ENCODE data around the gene PRSS16.
A peak's percentile ranks its signal among the peaks of the same experiment; 100 is the strongest.
"Not testable (repeated sequence)": the region's sequence is repeated elsewhere in the genome, so short reads cannot be mapped to it uniquely, and the experiment has no call there.

PRSS16 gene

DNA sequence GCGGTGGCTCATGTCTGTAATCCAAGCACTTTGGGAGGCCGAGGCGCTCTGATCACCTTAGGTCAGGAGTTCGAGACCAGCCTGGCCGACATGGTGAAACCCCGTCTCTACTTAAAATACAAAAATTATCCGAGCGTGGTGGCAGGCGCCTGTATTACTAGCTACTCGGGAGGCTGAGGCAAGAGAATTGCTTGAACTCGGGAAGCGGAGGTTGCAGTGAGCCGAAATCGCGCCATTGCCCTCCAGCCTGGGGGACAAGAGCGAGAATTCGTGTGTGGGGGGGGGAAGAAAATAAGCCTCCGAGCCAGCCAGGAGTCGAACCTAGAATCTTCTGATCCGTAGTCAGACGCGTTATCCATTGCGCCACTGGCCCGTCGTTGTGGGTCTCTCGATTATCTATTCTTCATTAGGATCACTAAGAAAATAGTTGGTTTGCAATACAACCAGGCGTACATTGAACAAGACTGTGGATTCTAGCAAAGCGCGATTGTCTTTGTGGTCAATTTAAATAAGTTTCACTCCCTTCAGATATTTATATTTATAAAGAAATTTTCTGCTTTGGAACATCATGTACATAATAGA, 33.9 kb upstream of the PRSS16 start:
- peak; percentile 74 for DNase-seq (ENCODE audit: low read depth)
- TF ChIP-seq, protein P1, sequence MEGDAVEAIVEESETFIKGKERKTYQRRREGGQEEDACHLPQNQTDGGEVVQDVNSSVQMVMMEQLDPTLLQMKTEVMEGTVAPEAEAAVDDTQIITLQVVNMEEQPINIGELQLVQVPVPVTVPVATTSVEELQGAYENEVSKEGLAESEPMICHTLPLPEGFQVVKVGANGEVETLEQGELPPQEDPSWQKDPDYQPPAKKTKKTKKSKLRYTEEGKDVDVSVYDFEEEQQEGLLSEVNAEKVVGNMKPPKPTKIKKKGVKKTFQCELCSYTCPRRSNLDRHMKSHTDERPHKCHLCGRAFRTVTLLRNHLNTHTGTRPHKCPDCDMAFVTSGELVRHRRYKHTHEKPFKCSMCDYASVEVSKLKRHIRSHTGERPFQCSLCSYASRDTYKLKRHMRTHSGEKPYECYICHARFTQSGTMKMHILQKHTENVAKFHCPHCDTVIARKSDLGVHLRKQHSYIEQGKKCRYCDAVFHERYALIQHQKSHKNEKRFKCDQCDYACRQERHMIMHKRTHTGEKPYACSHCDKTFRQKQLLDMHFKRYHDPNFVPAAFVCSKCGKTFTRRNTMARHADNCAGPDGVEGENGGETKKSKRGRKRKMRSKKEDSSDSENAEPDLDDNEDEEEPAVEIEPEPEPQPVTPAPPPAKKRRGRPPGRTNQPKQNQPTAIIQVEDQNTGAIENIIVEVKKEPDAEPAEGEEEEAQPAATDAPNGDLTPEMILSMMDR (IDR thresholded peaks at IDR 0.05; ENCODE audit: insufficient read depth, low read depth, low read length, missing control alignments), result no peak
- peak overlapping the region; percentile 61 for H3K4me3 ChIP-seq (ENCODE audit: low read depth, low read length)

- TF ChIP-seq, protein P1 (IDR thresholded peaks at IDR 0.05; ENCODE audit: insufficient read depth, low read depth, low read length, missing control alignments), result no peak
- DNase-seq (ENCODE audit: low read depth), result peak; percentile 15
- peak overlapping the region; percentile 61 for H3K4me3 ChIP-seq (ENCODE audit: low read depth, low read length)
These were observed 33.3 kb upstream of the PRSS16 start for GRCh38 chr6:27214126-27214601.

- H3K4me3 ChIP-seq (ENCODE audit: low read depth, low read length), result no peak overlapping the region
- TF ChIP-seq, protein P1 (IDR thresholded peaks at IDR 0.05; ENCODE audit: insufficient read depth, low read depth, low read length, missing control alignments), result no peak
- DNase-seq (ENCODE audit: low read depth), result no peak
These were observed 30.6 kb upstream of the PRSS16 start for GRCh38 chr6:27216874-27217273.

GRCh38 chr6:27222971-27223370, 24.5 kb upstream of the PRSS16 start:
- not testable (repeated sequence) for H3K4me3 ChIP-seq (ENCODE audit: low read depth, low read length); DNase-seq (ENCODE audit: low read depth)

DNA sequence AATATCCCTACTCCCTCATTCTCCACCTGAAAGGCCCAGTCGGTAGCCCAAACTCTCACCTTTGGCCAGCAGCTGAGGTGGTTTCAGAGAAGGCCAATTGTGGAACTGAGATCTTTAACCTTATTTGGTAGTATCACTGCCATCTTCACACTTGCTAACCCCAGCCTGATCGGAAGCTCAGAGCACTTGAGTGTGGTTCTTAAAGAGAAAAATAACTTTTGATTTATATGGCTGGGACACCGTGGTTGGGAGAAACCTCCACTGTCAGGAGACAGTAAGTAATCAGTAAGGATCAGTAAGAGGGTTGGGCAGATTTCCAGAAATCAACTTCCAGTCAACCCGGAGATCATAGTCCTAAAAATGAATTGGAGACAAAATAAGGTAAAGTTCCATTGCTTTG, 22.8 kb upstream of the PRSS16 start:
- TF ChIP-seq, protein P1 (IDR thresholded peaks at IDR 0.05; ENCODE audit: insufficient read depth, low read depth, low read length, missing control alignments), result no peak
- peak; percentile 15 for DNase-seq (ENCODE audit: low read depth)
- H3K4me3 ChIP-seq (ENCODE audit: low read depth, low read length), result no peak overlapping the region

- no peak for DNase-seq (ENCODE audit: low read depth)
- TF ChIP-seq, protein P1 (IDR thresholded peaks at IDR 0.05; ENCODE audit: insufficient read depth, low read depth, low read length, missing control alignments), result no peak
- no peak overlapping the region for H3K4me3 ChIP-seq (ENCODE audit: low read depth, low read length)
These were observed 18.5 kb upstream of the PRSS16 start for GRCh38 chr6:27228963-27229477.

DNA sequence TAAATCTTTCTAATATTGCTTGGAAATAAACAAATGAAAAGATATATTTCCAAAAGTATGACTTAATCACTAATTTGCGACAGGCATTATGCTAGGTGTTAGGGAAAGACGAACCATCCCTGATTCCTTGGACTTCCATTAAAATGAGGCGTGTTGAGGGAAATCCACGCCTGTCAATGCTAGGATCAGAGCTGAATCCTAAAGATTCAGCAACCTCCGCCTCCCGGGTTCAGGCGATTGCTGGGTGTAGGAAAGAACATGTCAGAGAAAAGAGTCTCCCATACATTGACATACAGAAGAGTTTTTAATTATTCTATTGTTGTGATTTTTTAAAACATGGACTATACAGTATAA, 16.8 kb upstream of the PRSS16 start:
- no peak overlapping the region for H3K4me3 ChIP-seq (ENCODE audit: low read depth, low read length)
- TF ChIP-seq, protein P1 (IDR thresholded peaks at IDR 0.05; ENCODE audit: insufficient read depth, low read depth, low read length, missing control alignments), result no peak
- DNase-seq (ENCODE audit: low read depth), result no peak

Data from GM12865 (cell line).